ENCODE data around the gene TNFRSF13B.

GRCh38 chr17:16929035-16929680, 42.8 kb downstream of the TNFRSF13B start:
- no peak for TF ChIP-seq GATA2 (IDR thresholded peaks at IDR 0.05; ENCODE audit: low read depth, low read length)
- no peak for TF ChIP-seq GATA3 (IDR thresholded peaks at IDR 0.05; ENCODE audit: low read depth, low read length)
